Chondrocyte (in vitro differentiated cells): ENCODE results near the gene GPR146. TPM values are rescaled to one million over a fixed set of nuclear protein-coding genes. Genes with fewer than 3 reads are reported as not detected.

Experiments used
- DNase-seq: peaks from one replicate; pipeline ENCODE4 v3.0.0; 2021; ENCODE audit warnings: mixed read lengths, low spot score
- H3K27ac Mint-ChIP-seq: one replicate; pipeline ENCODE4 v1.8.0; 2021; ENCODE audit warnings: mild to moderate bottlenecking, moderate library complexity, mixed read lengths; ENCODE audit not compliant: unreplicated experiment
- H3K27me3 Mint-ChIP-seq: 2 replicates; pipeline ENCODE4 v1.8.0; 2021; ENCODE audit warnings: low read depth, mixed read lengths
- H3K36me3 Mint-ChIP-seq: 2 replicates; pipeline ENCODE4 v1.8.0; 2021; ENCODE audit warnings: low read depth, mixed read lengths
- H3K4me1 Mint-ChIP-seq: 2 replicates; pipeline ENCODE4 v1.8.0; 2021; ENCODE audit warnings: low read depth, mild to moderate bottlenecking, mixed read lengths
- H3K4me3 Mint-ChIP-seq: one replicate; pipeline ENCODE4 v1.8.0; 2021; ENCODE audit warnings: mild to moderate bottlenecking, moderate library complexity, mixed read lengths; ENCODE audit not compliant: unreplicated experiment
- H3K9me3 Mint-ChIP-seq: 2 replicates; pipeline ENCODE4 v1.8.0; 2021; ENCODE audit warnings: low read depth, mixed read lengths
- total RNA-seq: library from RNA; stranded (reverse); gene quantifications from 3 replicates; pipeline ENCODE4 v1.2.1, GENCODE V29; 2021
- TF ChIP-seq, protein P1 (sequence below): fragments of 200-600 bp; sonication (generic); IDR thresholded peaks from 2 replicates; pipeline ENCODE4 v1.5.0; 2021; ENCODE audit warnings: antibody characterized with exemption, mild to moderate bottlenecking, moderate library complexity

GPR146 gene
- total RNA-seq, 1 donor from 2014 or later, result 3.8 TPM

DNA sequence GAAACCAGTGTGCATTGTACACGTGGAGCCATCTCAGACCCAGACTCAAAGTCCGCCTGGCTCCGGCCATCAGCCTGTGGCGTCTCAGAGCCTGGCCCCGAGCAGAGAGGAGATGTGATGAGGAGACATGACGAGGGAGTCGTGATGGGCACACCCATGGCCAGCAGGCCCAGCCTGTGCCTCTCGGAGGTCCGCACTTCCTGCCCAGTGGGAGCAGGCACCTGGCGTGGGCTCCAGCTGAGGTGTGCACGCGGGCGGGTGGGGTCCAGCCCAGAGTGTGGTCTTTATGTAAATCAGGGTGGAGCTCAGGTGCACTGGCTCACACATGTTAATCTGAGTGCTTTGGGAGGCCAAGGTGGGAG lies 26.0 kb upstream of the GPR146 start:
- Mint-ChIP-seq H3K4me3 (no peak overlapping the region), H3K27me3 (no peaks in the 10 kb centered on the region), H3K9me3 (no peaks in the 10 kb centered on the region), H3K4me1 (peaks cover 8% of the 10 kb centered on the region), H3K27ac (no peak overlapping the region), H3K36me3 (peaks cover 7% of the 10 kb centered on the region)
- TF ChIP-seq, protein P1, sequence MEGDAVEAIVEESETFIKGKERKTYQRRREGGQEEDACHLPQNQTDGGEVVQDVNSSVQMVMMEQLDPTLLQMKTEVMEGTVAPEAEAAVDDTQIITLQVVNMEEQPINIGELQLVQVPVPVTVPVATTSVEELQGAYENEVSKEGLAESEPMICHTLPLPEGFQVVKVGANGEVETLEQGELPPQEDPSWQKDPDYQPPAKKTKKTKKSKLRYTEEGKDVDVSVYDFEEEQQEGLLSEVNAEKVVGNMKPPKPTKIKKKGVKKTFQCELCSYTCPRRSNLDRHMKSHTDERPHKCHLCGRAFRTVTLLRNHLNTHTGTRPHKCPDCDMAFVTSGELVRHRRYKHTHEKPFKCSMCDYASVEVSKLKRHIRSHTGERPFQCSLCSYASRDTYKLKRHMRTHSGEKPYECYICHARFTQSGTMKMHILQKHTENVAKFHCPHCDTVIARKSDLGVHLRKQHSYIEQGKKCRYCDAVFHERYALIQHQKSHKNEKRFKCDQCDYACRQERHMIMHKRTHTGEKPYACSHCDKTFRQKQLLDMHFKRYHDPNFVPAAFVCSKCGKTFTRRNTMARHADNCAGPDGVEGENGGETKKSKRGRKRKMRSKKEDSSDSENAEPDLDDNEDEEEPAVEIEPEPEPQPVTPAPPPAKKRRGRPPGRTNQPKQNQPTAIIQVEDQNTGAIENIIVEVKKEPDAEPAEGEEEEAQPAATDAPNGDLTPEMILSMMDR, result no peak
- DNase-seq, result peak; percentile 88

DNA sequence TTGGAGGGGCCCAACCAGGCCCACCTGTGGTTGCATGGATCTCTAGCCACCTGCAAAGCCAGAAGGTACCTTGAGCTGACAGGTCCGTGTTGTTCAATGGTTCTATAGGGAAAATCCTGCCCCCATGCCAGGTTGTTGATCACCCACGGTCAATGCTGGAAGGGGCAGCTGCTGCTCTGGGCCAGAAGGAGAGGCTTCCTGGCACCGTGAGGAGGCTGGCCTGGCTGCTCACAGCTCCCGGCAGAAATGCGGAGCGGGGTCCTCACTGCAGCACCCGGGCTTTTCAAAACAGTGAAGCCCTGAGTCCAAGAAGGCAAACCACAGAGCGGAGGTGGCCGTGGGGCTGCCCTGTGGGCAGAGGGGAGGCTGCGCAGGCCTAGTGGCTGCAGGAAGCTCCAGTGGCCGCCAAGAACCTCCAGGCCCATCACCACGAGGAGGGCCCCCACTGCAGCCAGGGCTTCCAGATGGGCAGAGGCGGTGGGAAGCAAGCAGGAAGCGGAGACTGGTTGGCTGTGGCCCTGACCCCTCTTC lies 25.0 kb upstream of the GPR146 start:
- no peak overlapping the region for H3K27ac Mint-ChIP-seq
- TF ChIP-seq, protein P1, result no peak
- no peaks in the 10 kb centered on the region for H3K27me3 Mint-ChIP-seq
- DNase-seq, result peak; percentile 83
- H3K4me3 Mint-ChIP-seq, result no peak overlapping the region
- H3K36me3 Mint-ChIP-seq, result peaks cover 7% of the 10 kb centered on the region
- H3K4me1 Mint-ChIP-seq, result no peaks in the 10 kb centered on the region
- H3K9me3 Mint-ChIP-seq, result no peaks in the 10 kb centered on the region

DNA sequence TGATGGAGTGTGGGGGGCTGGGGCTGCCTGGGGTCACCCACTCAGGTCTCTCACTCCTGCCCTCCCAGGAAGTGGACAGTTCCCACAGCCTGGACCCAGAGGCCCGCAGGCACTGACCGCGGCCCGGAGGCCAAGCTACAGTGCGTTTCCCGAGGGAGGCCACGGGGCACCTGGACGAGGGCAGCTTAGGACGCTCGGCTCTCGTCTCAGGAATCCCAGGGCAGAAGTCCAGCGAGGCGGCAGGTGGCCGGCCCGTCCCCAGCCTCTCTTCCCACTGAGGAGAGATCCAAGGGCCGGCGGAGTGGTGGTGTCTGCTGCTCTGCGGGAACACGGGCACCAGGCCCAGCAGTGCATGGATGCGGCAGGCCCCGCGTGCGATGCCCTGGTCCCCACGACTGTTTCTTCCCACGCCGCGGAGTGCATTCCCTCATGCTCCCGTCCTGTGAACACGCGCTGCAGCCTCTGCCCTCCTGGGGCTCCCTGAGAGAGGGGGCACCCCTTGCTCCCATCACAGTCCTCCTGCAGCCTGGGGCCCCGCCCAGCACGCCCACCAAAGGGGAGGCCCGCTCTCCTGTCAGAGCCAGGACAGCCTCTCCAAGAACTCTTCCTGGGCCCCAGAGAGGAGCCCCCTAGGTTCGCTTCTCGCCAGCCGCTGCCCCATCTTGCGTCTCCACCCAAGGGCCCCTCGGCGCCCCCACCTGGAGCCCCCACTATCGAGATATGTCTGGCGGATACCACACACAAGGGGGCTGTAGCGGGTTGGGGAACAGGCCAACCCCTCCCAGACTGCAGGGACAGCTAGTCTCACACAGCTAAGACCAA lies 24.3 kb upstream of the GPR146 start:
- TF ChIP-seq, protein P1, result no peak
- Mint-ChIP-seq H3K4me3 (no peak overlapping the region), H3K4me1 (no peaks in the 10 kb centered on the region), H3K9me3 (no peaks in the 10 kb centered on the region), H3K36me3 (peaks cover 7% of the 10 kb centered on the region), H3K27ac (no peak overlapping the region), H3K27me3 (no peaks in the 10 kb centered on the region)
- DNase-seq, result peak; percentile 93

DNA sequence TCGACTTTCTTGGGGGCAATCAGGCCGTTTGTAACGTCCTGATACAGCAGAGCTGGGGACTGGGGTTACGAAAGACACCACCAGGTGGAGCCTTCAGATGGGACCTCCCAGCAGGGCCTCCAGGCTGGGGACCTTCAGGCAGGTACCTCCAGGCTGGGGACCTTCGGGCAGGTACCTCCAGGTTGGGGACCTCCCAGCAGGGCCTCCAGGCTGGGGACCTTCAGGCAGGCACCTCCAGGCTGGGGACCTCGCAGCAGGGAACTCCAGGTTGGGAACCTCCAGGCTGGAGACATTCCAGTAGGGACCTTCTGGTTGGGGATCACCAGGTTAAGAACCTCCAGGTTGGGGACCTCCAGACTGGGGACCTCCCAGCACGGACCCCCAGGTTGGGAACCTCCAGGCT lies 23.5 kb upstream of the GPR146 start:
- no peak overlapping the region for H3K4me3 Mint-ChIP-seq
- H3K4me1 Mint-ChIP-seq, result no peaks in the 10 kb centered on the region
- no peaks in the 10 kb centered on the region for H3K9me3 Mint-ChIP-seq
- no peaks in the 10 kb centered on the region for H3K27me3 Mint-ChIP-seq
- H3K36me3 Mint-ChIP-seq, result peaks cover 7% of the 10 kb centered on the region
- DNase-seq, result peak; percentile 82
- H3K27ac Mint-ChIP-seq, result no peak overlapping the region
- TF ChIP-seq, protein P1, result peak; percentile 44

DNA sequence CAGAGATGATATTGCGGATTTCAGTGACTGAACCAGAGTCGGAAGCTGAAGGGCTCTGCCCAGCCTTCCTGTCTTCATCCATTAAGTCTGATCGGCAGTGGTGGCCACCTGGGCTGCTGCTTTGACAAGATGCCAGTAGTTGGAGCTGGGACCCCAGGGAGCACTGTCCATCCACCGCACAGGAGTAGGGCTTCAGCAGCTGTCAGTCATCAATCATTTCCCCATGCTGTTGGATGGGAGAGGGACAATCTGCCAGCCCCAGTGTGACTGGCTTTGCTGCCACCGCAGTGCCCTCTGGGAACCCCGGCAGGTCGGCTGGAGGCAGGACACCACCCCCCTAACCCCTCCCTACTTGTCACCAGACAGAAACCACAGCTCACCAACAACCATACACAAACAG lies 23.0 kb upstream of the GPR146 start:
- Mint-ChIP-seq H3K27me3 (no peaks in the 10 kb centered on the region), H3K4me3 (no peak overlapping the region), H3K4me1 (peaks cover 3% of the 10 kb centered on the region), H3K36me3 (peaks cover 10% of the 10 kb centered on the region), H3K9me3 (no peaks in the 10 kb centered on the region), H3K27ac (no peak overlapping the region)
- TF ChIP-seq, protein P1, result no peak
- peak; percentile 66 for DNase-seq
